IMR-90 (cell line): ENCODE measurements around the gene TRAF3. TPM values are rescaled to one million over a fixed set of nuclear protein-coding genes. Genes with fewer than 3 reads are reported as not detected.

Source experiments
- ATAC-seq: fragments of 200-7000 bp; cut with Tn5 transposase; 2 replicates; pipeline ENCODE4 v1.9.1; 2020; ENCODE audit warnings: low read depth, mild to moderate bottlenecking, moderate library complexity
- BruUV-seq: library from RNA; stranded (reverse); fragments of 400-500 nt; replicated peaks from 2 replicates; lab custom pipeline; 2021; lab: Mats Ljungman, UMichigan
- CTCF ChIA-PET: fragments of 300-600 bp; formaldehyde crosslinking; extraction: SDS; loops from one replicate; lab custom pipeline; 2021; ENCODE audit warnings: antibody characterized with exemption; lab: Yijun Ruan, JAX
- POLR2A ChIA-PET: fragments of 300-600 bp; sonication (Branson Sonifier 250); formaldehyde crosslinking; loops from one replicate; lab custom pipeline; 2022; ENCODE audit warnings: antibody characterized with exemption; ENCODE audit not compliant: unreplicated experiment; lab: Charles Lee
- DNase-seq: peaks from one replicate; pipeline ENCODE4 v3.0.0; 2013
- H2AFZ ChIP-seq: replicated peaks from 2 replicates; pipeline ENCODE3; 2013; ENCODE audit warnings: low read length, mild to moderate bottlenecking; ENCODE audit not compliant: poor library complexity
- H2AK5ac ChIP-seq: 2 replicates; pipeline ENCODE4 v1.6.1; 2013; ENCODE audit warnings: low read depth, low read length, inconsistent platforms
- H2AK9ac ChIP-seq: replicated peaks from 2 replicates; pipeline ENCODE3; 2013; ENCODE audit warnings: mild to moderate bottlenecking, low read depth, low read length, moderate library complexity; ENCODE audit not compliant: poor library complexity
- H2BK120ac ChIP-seq: 2 replicates; pipeline ENCODE4 v1.6.1; 2013; ENCODE audit warnings: low read depth, low read length, inconsistent platforms
- H2BK15ac ChIP-seq: 3 replicates; pipeline ENCODE4 v1.6.1; 2013; ENCODE audit warnings: low read depth, low read length, inconsistent platforms
- H2BK20ac ChIP-seq: 2 replicates; pipeline ENCODE4 v1.6.1; 2013; ENCODE audit warnings: low read depth, mild to moderate bottlenecking, inconsistent platforms, low read length, moderate library complexity
- H2BK5ac ChIP-seq: 2 replicates; pipeline ENCODE4 v1.6.1; 2013; ENCODE audit warnings: mild to moderate bottlenecking, low read depth, low read length, inconsistent platforms; ENCODE audit not compliant: poor library complexity, severe bottlenecking
- H3K14ac ChIP-seq: replicated peaks from 2 replicates; pipeline ENCODE4 v1.6.1; 2013; ENCODE audit warnings: low read depth, low read length, inconsistent platforms
- H3K18ac ChIP-seq: 2 replicates; pipeline ENCODE4 v1.6.1; 2013; ENCODE audit warnings: low read depth, low read length, control low read depth
- H3K23ac ChIP-seq: 2 replicates; pipeline ENCODE4 v1.6.1; 2013; ENCODE audit warnings: low read depth, low read length, inconsistent platforms
- H3K27ac ChIP-seq: 2 replicates; pipeline ENCODE4 v1.5.1; 2013; ENCODE audit warnings: mild to moderate bottlenecking, control low read depth, low read length; ENCODE audit not compliant: insufficient read depth
- H3K27me3 ChIP-seq: 2 replicates; pipeline ENCODE4 v1.6.1; 2013; ENCODE audit warnings: low read length; ENCODE audit not compliant: control insufficient read depth, insufficient read depth
- H3K36me3 ChIP-seq: 2 replicates; pipeline ENCODE4 v1.6.1; 2013; ENCODE audit warnings: low read length, mixed read lengths; ENCODE audit not compliant: control insufficient read depth, insufficient read depth
- H3K4ac ChIP-seq: 2 replicates; pipeline ENCODE4 v1.6.1; 2013; ENCODE audit warnings: low read depth, low read length, inconsistent platforms
- H3K4me1 ChIP-seq: 2 replicates; pipeline ENCODE4 v1.6.1; 2013; ENCODE audit warnings: low read length, mixed read lengths; ENCODE audit not compliant: control insufficient read depth, insufficient read depth
- H3K4me2 ChIP-seq: 2 replicates; pipeline ENCODE4 v1.6.1; 2013; ENCODE audit warnings: low read depth, mild to moderate bottlenecking, control low read depth, low read length, moderate library complexity
- H3K4me3 ChIP-seq: 2 replicates; pipeline ENCODE4 v1.5.1; 2013; ENCODE audit warnings: low read depth, mild to moderate bottlenecking, control low read depth, low read length, moderate library complexity; ENCODE audit not compliant: insufficient read depth
- H3K56ac ChIP-seq: 2 replicates; pipeline ENCODE4 v1.6.1; 2013; ENCODE audit warnings: low read length, inconsistent platforms; ENCODE audit not compliant: insufficient read depth; ENCODE audit errors: extremely low read depth
- H3K79me1 ChIP-seq, 2 experiments: 2 replicates each; pipeline ENCODE4 v1.6.1; 2013; ENCODE audit warnings: low read length in 2 of 2, inconsistent platforms in 1 of 2, low read depth in 1 of 2
- H3K9ac ChIP-seq: 2 replicates; pipeline ENCODE4 v1.6.1; 2013; ENCODE audit warnings: low read depth, low read length, control low read depth
- H3K9me1 ChIP-seq: 2 replicates; pipeline ENCODE4 v1.6.1; 2013; ENCODE audit warnings: low read length, inconsistent platforms; ENCODE audit not compliant: insufficient read depth
- H3K9me3 ChIP-seq: 2 replicates; pipeline ENCODE4 v1.6.1; 2013; ENCODE audit warnings: low read length; ENCODE audit not compliant: control insufficient read depth, insufficient read depth
- H4K20me1 ChIP-seq: 2 replicates; pipeline ENCODE4 v1.6.1; 2013; ENCODE audit warnings: low read length, inconsistent platforms; ENCODE audit not compliant: insufficient read depth
- H4K5ac ChIP-seq: 2 replicates; pipeline ENCODE4 v1.6.1; 2013; ENCODE audit warnings: mild to moderate bottlenecking, low read depth, low read length, control low read depth
- H4K8ac ChIP-seq, 2 experiments: 2 replicates each; pipeline ENCODE4 v1.6.1; 2013; ENCODE audit warnings: low read depth in 2 of 2, low read length in 2 of 2, control low read depth in 1 of 2, inconsistent platforms in 1 of 2
- H4K91ac ChIP-seq: 2 replicates; pipeline ENCODE4 v1.6.1; 2013; ENCODE audit warnings: low read depth, low read length, inconsistent platforms; ENCODE audit not compliant: insufficient read depth
- BHLHE40 ChIP-seq: fragments of 150-350 bp; IDR thresholded peaks from 2 replicates; pipeline ENCODE4 v1.6.1; 2016; ENCODE audit warnings: mild to moderate bottlenecking, low read depth, low read length
- CEBPB ChIP-seq: IDR thresholded peaks from 2 replicates; pipeline ENCODE4 v1.6.1; 2012; ENCODE audit warnings: low read depth, low read length, improper control_type of control experiment
- CHD1 ChIP-seq: IDR thresholded peaks from 2 replicates; pipeline ENCODE4 v1.6.1; 2012; ENCODE audit warnings: low read depth, low read length, improper control_type of control experiment
- CTCF ChIP-seq: conservative IDR thresholded peaks from 2 replicates; pipeline ENCODE4 v1.5.1; 2012; ENCODE audit warnings: mild to moderate bottlenecking, low read depth, low read length, improper control_type of control experiment
- ELK1 ChIP-seq: fragments of 150-350 bp; IDR thresholded peaks from 2 replicates; pipeline ENCODE4 v1.6.1; 2016; ENCODE audit warnings: low read depth, mild to moderate bottlenecking, low read length, moderate library complexity, borderline replicate concordance
- FOS ChIP-seq: fragments of 150-350 bp; IDR thresholded peaks from 2 replicates; pipeline ENCODE4 v1.6.1; 2016; ENCODE audit warnings: low read depth, low read length
- MAFK ChIP-seq: IDR thresholded peaks from 2 replicates; pipeline ENCODE4 v1.6.1; 2012; ENCODE audit warnings: low read depth, low read length, improper control_type of control experiment
- MAZ ChIP-seq: IDR thresholded peaks from 2 replicates; pipeline ENCODE4 v1.6.1; 2012; ENCODE audit warnings: low read depth, mild to moderate bottlenecking, low read length, improper control_type of control experiment, moderate library complexity, borderline replicate concordance
- MXI1 ChIP-seq: IDR thresholded peaks from 2 replicates; pipeline ENCODE4 v1.6.1; 2012; ENCODE audit warnings: low read depth, mild to moderate bottlenecking, low read length, moderate library complexity, borderline replicate concordance
- NFE2L2 ChIP-seq: fragments of 150-350 bp; IDR thresholded peaks from 2 replicates; pipeline ENCODE4 v1.6.1; 2016; ENCODE audit warnings: low read depth, mild to moderate bottlenecking, low read length
- POLR2A ChIP-seq: IDR thresholded peaks from 2 replicates; pipeline ENCODE4 v1.6.1; 2012; ENCODE audit warnings: mild to moderate bottlenecking, low read depth, low read length
- RAD21 ChIP-seq: IDR thresholded peaks from 2 replicates; pipeline ENCODE4 v1.6.1; 2012; ENCODE audit warnings: low read length, improper control_type of control experiment
- RFX5 ChIP-seq: IDR thresholded peaks from 2 replicates; pipeline ENCODE4 v1.8.0; 2012; ENCODE audit warnings: low read depth, mild to moderate bottlenecking, low read length, moderate library complexity
- SMC3 ChIP-seq: fragments of 150-350 bp; IDR thresholded peaks from 2 replicates; pipeline ENCODE4 v1.6.1; 2016; ENCODE audit warnings: low read depth, mild to moderate bottlenecking, antibody characterized with exemption, low read length, moderate library complexity
- USF2 ChIP-seq: fragments of 150-350 bp; IDR thresholded peaks from 2 replicates; pipeline ENCODE4 v1.6.1; 2017; ENCODE audit warnings: mild to moderate bottlenecking, antibody characterized with exemption, low read length, low read depth
- WGBS, 2 experiments: methylation state at CpG; one replicate each; pipeline versions ENCODE4 v1.1.5 to v1.1.7; 2013; ENCODE audit warnings: missing lambda C conversion rate in 2 of 2; ENCODE audit not compliant: insufficient read length in 1 of 2; ENCODE audit errors: extremely low coverage in 2 of 2; 5-methylcytosine and 5-hydroxymethylcytosine counted together
- dilution Hi-C: fragments of 300-500 bp; cut with HindIII; formaldehyde crosslinking; loops from one replicate; pipeline ENCODE4 v1.14.3; 2018; ENCODE audit warnings: low sequenced_read_pairs; ENCODE audit not compliant: unreplicated experiment
- in situ Hi-C: fragments of 300-500 bp; cut with MboI; formaldehyde crosslinking; loops from 3 replicates; pipeline ENCODE4 v1.14.3; 2019; ENCODE audit warnings: low sequenced_read_pairs, inconsistent platforms, mixed read lengths
- intact Hi-C: fragments of 100-400 bp; cut with micrococcal nuclease; formaldehyde crosslinking; loops from 2 replicates; pipeline ENCODE4 v1.10.0; 2022
- polyA plus RNA-seq, 3 experiments: library from polyadenylated mRNA; depleted of rRNA; stranded (reverse); fragments of >200 nt; gene quantifications; 2 replicates each; pipeline ENCODE4 v1.2.3, GENCODE V29; 2012; ENCODE audit warnings: low replicate concordance in 1 of 3
- total RNA-seq: library from RNA; depleted of rRNA; stranded (reverse); fragments of >200 nt; gene quantifications from 2 replicates; pipeline ENCODE4 v1.2.3, GENCODE V29; 2012

Gene TRAF3
- total and polyA plus RNA-seq, 2 of the 4 experiments (the other 2 are of a cell fraction) = 21.2 to 25.3 TPM

GRCh38 chr14:102944448-102945330 lies 167.4 kb downstream of the TRAF3 start:
- no peak overlapping the region for H3K9ac ChIP-seq
- CTCF ChIA-PET = no interaction called here
- no peak overlapping the region for H3K18ac ChIP-seq
- H2BK5ac ChIP-seq = no peak overlapping the region
- BruUV-seq = no TSS peak
- no peak overlapping the region for H2BK15ac ChIP-seq
- no peak overlapping the region for H2AK5ac ChIP-seq
- H4K20me1 ChIP-seq = peaks cover 16% of the 10 kb centered on the region
- peaks cover 15% of the 10 kb centered on the region for H3K9me1 ChIP-seq
- DNase-seq (no peak), ATAC-seq (no peak)
- WGBS, 2 experiments = 97% methylated on average over 24 of the region's 36 CpGs; no CpG with 5 or more reads in 1 of the 2 experiments
- no peak overlapping the region for H4K91ac ChIP-seq
- H2AK9ac ChIP-seq = no peak overlapping the region
- no peak overlapping the region for H3K27ac ChIP-seq
- intact Hi-C loops = no loop called here
- H4K8ac ChIP-seq = no peak overlapping the region
- POLR2A ChIA-PET = interaction anchor here (0.7 kb wide), 1 partner anchor 248 kb away, joined by 3 read pairs; no protein-coding TSS in a partner anchor
- H3K56ac ChIP-seq = no peak overlapping the region
- no peak overlapping the region for H3K4me2 ChIP-seq
- peaks cover 3 to 35% of the 10 kb centered on the region in 2 experiments; a peak in 3 of 4 replicates for H3K79me1 ChIP-seq
- H2AFZ ChIP-seq = no peak overlapping the region
- dilution Hi-C loops = no loop called here
- H3K23ac ChIP-seq = no peak overlapping the region
- H2BK120ac ChIP-seq = no peak overlapping the region
- in situ Hi-C loops = no loop called here
- no peaks in the 10 kb centered on the region for H3K27me3 ChIP-seq
- no peak overlapping the region for H4K5ac ChIP-seq
- H3K14ac ChIP-seq = no peak overlapping the region
- H3K4me1 ChIP-seq = peaks cover 10% of the 10 kb centered on the region
- H3K4me3 ChIP-seq = no peak overlapping the region
- no peak overlapping the region for H2BK20ac ChIP-seq
- no peak overlapping the region for H3K4ac ChIP-seq
- H3K36me3 ChIP-seq = peaks cover 82% of the 10 kb centered on the region
- H3K9me3 ChIP-seq = no peaks in the 10 kb centered on the region
- no peak for TF ChIP-seq MAZ
- no peak for TF ChIP-seq FOS
- TF ChIP-seq RAD21 = no peak
- TF ChIP-seq MXI1 = no peak
- TF ChIP-seq SMC3 = no peak
- TF ChIP-seq NFE2L2 = no peak
- no peak for TF ChIP-seq CTCF
- no peak for TF ChIP-seq MAFK
- no peak for TF ChIP-seq POLR2A
- TF ChIP-seq USF2 = no peak
- no peak for TF ChIP-seq CHD1
- TF ChIP-seq CEBPB = no peak
- no peak for TF ChIP-seq RFX5
- TF ChIP-seq ELK1 = no peak
- TF ChIP-seq BHLHE40 = no peak
